ENCODE results near the gene KIF5B.
"Not testable (repeated sequence)": the region's sequence is repeated elsewhere in the genome, so short reads cannot be mapped to it uniquely, and the experiment has no call there.

KIF5B gene

DNA sequence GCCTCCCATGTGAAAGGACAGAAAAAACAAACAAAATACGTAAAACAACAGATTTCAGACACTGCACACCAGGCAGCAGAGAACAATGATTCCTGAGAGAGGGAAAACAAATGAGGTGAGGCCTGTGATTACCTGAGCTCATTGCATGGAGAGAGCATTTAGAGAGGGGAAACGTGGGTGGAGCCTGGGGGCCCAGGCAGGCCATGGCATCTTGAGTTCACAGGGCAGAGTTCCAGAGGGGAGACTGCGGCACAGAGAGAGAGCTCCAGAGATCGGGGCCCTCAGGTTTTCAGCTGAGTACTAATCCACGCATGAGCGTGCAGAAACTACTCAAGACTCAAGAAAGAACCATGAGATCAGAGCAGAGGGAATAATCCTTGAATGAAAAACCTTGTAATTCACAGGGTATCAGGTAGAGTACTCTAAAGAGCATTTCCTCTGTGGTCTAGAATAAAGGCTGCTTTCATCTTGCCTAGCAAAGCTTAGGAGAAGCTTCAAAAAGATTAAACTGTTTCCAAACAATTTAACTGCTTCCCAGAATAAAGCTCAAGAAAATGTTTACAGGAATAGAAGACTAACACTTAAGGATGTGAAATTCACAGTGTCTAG is 81.0 kb downstream of the KIF5B start:
- Mint-ChIP-seq H3K4me3 (no peak overlapping the region), H3K9me3 (no peaks in the 10 kb centered on the region), H3K27me3 (ENCODE audit: low read depth) (no peaks in the 10 kb centered on the region), H3K27ac (no peak overlapping the region), H3K4me1 (ENCODE audit: low read depth) (peaks cover 21% of the 10 kb centered on the region), H3K36me3 (ENCODE audit: low read depth) (no peaks in the 10 kb centered on the region)

DNA sequence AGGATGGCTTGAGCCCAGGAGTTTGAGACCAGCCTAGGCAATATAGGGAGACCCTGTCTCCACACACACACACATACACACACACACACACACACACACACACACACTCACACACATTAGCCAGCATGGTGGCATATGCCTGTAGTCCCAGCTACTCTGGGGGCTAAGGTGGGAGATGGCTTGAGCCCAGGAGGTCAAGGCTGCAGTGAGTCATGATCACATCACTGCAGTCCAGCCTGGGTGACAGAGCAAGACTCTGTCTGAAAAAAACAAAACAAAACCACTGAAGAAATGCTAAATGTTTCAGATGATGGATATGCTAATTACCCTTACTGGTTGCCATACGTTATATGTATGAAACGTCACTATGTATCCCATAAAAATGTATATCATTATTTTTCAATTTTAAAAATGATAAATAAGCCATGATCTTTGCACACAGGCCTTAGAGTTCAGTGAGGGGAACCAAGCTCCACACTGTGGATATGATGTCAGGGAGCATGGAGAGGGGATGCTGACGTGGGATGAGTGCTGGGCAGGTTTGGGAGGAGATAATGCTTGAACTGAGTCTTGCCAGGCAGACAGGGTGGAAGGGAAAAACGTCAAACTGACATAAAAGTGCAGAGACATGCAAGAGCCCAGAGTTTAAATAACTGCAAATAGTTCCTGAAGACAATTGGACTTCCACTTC is 81.6 kb downstream of the KIF5B start:
- Mint-ChIP-seq H3K27ac (no peak overlapping the region), H3K4me1 (ENCODE audit: low read depth) (peaks cover 21% of the 10 kb centered on the region), H3K9me3 (no peaks in the 10 kb centered on the region), H3K4me3 (no peak overlapping the region), H3K27me3 (ENCODE audit: low read depth) (no peaks in the 10 kb centered on the region), H3K36me3 (ENCODE audit: low read depth) (no peaks in the 10 kb centered on the region)

DNA sequence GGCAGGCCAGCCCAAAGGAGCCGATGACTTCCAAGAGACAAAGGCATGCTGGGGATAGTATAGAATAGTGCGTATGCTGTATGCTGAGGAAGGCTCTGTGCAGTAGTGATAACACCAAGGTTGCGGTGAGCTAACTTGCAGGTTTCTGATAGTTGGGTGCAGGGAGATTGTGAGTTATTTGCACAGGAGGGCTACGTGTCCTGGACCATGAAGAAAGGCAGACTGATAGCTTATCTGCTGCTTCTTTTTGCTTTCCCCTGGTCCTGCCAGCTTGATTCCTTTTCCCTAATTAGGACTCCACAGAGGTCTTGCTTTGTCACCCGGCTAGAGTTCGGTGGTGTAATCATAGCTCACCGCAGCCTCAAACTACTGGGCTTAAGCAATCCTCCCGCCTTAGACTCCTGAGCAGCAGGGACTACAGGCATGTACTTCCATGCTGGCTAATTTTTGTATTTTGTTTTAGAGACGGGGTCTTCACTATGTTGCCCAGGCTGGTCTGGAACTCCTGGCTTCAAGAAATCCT is 83.6 kb downstream of the KIF5B start:
- Mint-ChIP-seq H3K36me3 (ENCODE audit: low read depth) (no peaks in the 10 kb centered on the region), H3K27ac (no peak overlapping the region), H3K9me3 (no peaks in the 10 kb centered on the region), H3K27me3 (ENCODE audit: low read depth) (no peaks in the 10 kb centered on the region), H3K4me3 (no peak overlapping the region), H3K4me1 (ENCODE audit: low read depth) (peaks cover 15% of the 10 kb centered on the region)

DNA sequence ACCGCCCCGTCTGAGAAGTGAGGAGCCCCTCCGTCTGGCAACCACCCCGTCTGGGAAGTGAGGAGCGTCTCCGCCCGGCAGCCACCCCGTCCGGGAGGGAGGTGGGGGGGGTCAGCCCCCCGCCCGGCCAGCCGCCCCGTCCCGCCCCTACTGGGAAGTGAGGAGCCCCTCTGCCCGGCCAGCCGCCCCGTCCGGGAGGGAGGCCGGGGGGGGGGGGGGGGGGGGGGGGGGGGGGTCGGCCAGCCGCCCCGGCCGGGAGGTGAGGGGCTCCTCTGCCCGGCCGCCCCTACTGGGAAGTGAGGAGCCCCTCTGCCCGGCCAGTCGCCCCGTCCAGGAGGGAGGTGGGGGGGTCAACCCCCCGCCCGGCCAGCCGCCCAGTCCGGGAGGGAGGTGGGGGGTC is 86.4 kb downstream of the KIF5B start:
- not testable (repeated sequence) for H3K36me3 Mint-ChIP-seq (ENCODE audit: low read depth); H3K4me1 Mint-ChIP-seq (ENCODE audit: low read depth); H3K4me3 Mint-ChIP-seq; H3K9me3 Mint-ChIP-seq; H3K27ac Mint-ChIP-seq; H3K27me3 Mint-ChIP-seq (ENCODE audit: low read depth)

DNA sequence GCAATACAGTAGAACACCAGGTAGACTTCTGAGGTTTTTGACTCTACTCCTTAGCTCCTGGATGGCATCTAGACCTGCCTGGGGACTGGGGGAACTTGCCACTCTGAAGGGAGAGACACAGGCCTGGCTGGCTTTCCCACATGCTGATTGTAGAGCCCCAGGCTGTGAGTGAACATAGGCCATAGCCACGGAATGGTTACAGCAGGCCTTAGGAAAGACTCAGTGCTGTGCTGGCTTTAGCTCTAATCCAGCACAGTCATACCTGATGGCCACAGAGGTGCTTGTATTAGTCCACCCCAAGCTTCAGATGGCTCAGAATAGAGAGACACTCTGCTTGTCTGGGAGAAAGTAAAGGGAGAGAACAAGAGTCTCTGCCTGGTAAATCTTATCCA is 92.6 kb downstream of the KIF5B start:
- peaks cover 2% of the 10 kb centered on the region for H3K36me3 Mint-ChIP-seq (ENCODE audit: low read depth)
- H3K9me3 Mint-ChIP-seq: no peaks in the 10 kb centered on the region
- peaks cover 13% of the 10 kb centered on the region for H3K4me1 Mint-ChIP-seq (ENCODE audit: low read depth)
- H3K4me3 Mint-ChIP-seq: no peak overlapping the region
- no peak overlapping the region for H3K27ac Mint-ChIP-seq
- no peaks in the 10 kb centered on the region for H3K27me3 Mint-ChIP-seq (ENCODE audit: low read depth)

DNA sequence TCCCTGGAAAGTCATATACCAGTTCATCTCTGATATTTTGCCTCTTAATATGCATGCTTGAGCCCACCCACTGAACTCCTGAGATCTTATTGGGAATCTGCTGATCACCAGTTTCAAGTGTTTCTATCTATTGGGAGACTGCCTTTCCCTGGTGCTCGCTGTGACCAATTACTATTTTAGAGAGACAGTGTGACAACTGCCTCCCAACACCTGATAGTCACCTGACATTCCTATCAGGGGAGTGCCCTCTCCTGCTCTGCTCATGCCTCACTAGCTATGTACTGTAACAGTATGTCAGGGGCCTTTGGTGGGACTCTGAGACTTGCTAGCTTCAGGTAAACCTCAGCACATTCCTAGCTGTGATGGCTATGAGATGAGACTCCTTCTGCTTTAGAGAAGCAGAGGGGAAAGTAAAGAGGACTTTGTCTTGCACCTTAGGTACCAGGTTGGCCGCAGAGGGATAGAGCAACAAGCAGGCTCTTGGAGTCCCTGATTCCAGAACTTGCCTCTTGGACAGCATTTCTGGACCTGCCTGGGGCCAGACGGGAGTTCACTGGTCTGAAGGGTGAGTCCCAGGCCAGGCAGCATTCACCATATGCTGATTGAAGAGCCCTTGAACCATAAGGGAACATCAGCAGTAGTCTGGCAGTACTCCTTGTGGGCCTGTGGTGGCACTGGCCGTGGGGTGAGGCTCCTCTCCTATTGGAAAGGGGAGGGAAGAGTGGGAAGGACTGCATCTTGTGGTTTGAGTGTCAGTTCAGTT is 93.2 kb downstream of the KIF5B start:
- H3K27me3 Mint-ChIP-seq (ENCODE audit: low read depth): no peaks in the 10 kb centered on the region
- H3K4me1 Mint-ChIP-seq (ENCODE audit: low read depth): peaks cover 13% of the 10 kb centered on the region
- peaks cover 2% of the 10 kb centered on the region for H3K36me3 Mint-ChIP-seq (ENCODE audit: low read depth)
- H3K27ac Mint-ChIP-seq: no peak overlapping the region
- H3K4me3 Mint-ChIP-seq: no peak overlapping the region
- no peaks in the 10 kb centered on the region for H3K9me3 Mint-ChIP-seq

DNA sequence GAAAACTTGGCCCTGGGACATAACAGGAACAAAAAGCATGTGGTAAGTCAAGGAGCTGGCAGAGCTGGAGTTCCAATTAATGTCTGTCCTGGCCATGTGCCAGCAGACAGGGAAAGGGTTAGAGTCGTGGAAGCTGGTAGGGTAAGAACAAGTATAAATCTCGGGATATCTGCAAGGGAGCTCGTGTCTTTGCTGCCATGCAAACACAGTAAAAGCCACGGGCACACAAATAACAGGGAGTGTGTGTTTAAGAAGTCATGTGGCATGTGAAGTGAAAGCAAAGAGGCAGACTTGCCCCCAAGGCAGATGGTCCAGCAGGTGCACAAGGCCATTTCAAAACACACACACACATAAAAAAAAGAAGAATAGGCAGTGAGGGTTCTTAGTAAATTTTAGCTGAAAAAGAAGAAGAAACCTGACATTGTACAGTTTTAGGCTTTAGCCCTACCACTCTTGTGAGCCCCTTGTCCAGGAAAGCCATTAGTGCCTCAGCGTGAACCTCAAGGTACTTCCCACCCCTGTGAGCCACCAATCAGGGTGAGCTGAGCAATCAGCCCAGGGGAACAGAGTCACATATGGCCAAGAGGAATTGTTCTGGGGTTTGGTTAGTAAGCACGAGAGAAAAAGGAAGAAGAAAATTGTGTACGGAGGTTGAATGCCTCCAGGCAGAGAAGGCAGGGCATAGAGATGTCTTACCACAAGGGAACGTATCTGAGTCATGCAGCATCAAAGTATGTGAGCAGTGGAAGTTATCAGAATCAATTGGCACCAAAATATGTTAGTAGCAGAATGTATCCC is 94.7 kb downstream of the KIF5B start:
- H3K9me3 Mint-ChIP-seq: no peaks in the 10 kb centered on the region
- peaks cover 2% of the 10 kb centered on the region for H3K36me3 Mint-ChIP-seq (ENCODE audit: low read depth)
- H3K4me1 Mint-ChIP-seq (ENCODE audit: low read depth): peaks cover 13% of the 10 kb centered on the region
- H3K27me3 Mint-ChIP-seq (ENCODE audit: low read depth): no peaks in the 10 kb centered on the region
- H3K27ac Mint-ChIP-seq: no peak overlapping the region
- H3K4me3 Mint-ChIP-seq: no peak overlapping the region

DNA sequence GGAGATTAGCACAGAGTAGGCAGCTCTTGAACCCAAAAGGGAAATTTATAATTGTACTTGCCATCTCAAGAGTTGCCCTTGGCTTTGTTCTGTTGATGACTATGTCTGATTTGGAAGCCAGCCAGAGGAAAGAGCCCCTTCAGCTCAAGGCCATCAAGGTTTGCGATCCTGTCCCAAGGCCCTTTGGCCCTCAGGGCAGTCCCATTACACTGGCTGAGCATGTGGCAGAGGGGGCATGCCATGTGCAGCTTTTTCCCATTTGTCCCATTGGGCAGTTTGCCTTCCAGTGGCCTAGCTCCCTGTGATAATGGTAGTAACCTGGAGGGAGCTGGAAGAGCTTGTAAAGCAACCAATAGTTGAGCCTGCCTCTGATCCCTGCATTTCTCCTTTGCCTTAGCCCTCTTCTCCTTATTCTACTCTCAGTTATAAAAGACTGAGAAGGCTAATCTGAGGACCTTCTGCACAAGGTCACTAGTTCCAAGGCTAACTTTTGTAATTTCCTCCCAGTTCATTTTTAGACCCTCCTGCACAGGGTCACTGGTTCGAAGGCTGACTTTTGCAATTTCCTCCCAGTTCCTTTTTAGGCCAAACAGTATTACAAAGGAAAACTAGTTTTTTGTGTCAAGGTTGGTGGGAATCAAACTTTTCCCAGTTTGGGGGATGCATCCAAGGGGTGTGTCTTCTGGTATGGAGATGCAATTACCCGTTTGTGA is 96.6 kb downstream of the KIF5B start:
- Mint-ChIP-seq H3K4me1 (ENCODE audit: low read depth) (peaks cover 14% of the 10 kb centered on the region), H3K27ac (no peak overlapping the region), H3K36me3 (ENCODE audit: low read depth) (peaks cover 3% of the 10 kb centered on the region), H3K4me3 (no peak overlapping the region), H3K27me3 (ENCODE audit: low read depth) (no peaks in the 10 kb centered on the region), H3K9me3 (peaks cover 5% of the 10 kb centered on the region)
